ENCODE results near the gene HNRNPDL.

Gene HNRNPDL

GRCh38 chr4:82457266-82457665 lies 27.0 kb upstream of the HNRNPDL start:
- Histone ChIP-seq H3K4ac (ENCODE audit: low read length) (no peak overlapping the region), H2BK12ac (ENCODE audit: low read length) (no peak overlapping the region), H2BK5ac (ENCODE audit: low read length) (no peak overlapping the region), H4K8ac (ENCODE audit: low read depth, low read length) (no peak overlapping the region), H3K9me3 (replicated peaks in 1 of 2; ENCODE audit: control insufficient read depth in 2 of 2, insufficient read depth in 1 of 2, low read depth in 1 of 2, low read length in 2 of 2) (no peaks in the 10 kb centered on the region), H2BK15ac (ENCODE audit: low read length) (no peak overlapping the region), H3K18ac (ENCODE audit: low read length) (no peak overlapping the region), H2AK5ac (ENCODE audit: low read depth, low read length) (no peak overlapping the region), H3K27me3 (ENCODE audit: control insufficient read depth in 3 of 3, insufficient read depth in 3 of 3, low read depth in 1 of 3, low read length in 3 of 3) (no peaks in the 10 kb centered on the region), H3K4me2 (ENCODE audit: insufficient read depth, low read length, poor library complexity, severe bottlenecking) (no peak overlapping the region), H2BK120ac (ENCODE audit: low read depth, low read length) (no peak overlapping the region), H3K27ac (replicated peaks; ENCODE audit: low read length) (no peak overlapping the region), H3K4me1 (ENCODE audit: control insufficient read depth in 2 of 2, insufficient read depth in 1 of 2, low read depth in 1 of 2, low read length in 2 of 2) (no peaks in the 10 kb centered on the region), H3K36me3 (replicated peaks in 1 of 2; ENCODE audit: control insufficient read depth in 2 of 2, insufficient read depth in 2 of 2, low read length in 2 of 2) (peaks cover 13 to 96% of the 10 kb centered on the region in 2 donors), H3K79me1 (ENCODE audit: low read depth, low read length) (no peaks in the 10 kb centered on the region), H3K23ac (ENCODE audit: low read depth, low read length, poor library complexity) (no peak overlapping the region), H3K4me3 (ENCODE audit: low read length in 2 of 2) (no peak overlapping the region), H3K14ac (ENCODE audit: low read length) (no peak overlapping the region), H2AFZ (ENCODE audit: low read length) (no peak overlapping the region), H4K91ac (ENCODE audit: low read depth, low read length, poor library complexity) (no peak overlapping the region), H3K9ac (ENCODE audit: low read depth, low read length, poor library complexity) (no peak overlapping the region)
- WGBS, 2 donors (ENCODE audit: extremely low coverage in 2 of 2, insufficient read length in 2 of 2, insufficient replicate concordance in 1 of 2) = no CpG with 5 or more reads among the region's 7 CpGs
- no peak for DNase-seq (ENCODE audit: low spot score)

DNA sequence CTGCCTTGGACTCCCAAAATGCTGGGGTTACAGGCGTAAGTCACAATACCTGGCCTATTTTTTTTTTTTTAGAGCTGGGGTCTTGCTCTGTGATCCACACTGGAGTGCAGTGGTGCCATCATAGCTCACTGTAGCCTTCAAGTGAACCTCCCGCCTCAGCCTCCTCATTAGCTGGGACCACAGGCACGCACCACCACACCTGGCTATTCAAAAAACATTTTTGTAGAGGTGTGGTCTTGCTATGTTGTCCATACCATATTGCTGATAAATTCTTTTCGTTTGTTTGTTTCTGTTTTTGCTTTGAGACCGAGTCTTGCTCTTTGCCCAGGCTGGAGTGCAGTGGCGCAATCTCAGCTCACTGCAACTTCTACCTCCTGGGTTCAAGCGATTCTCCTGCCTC lies 21.8 kb upstream of the HNRNPDL start:
- H3K4me1 ChIP-seq (ENCODE audit: control insufficient read depth in 2 of 2, insufficient read depth in 1 of 2, low read depth in 1 of 2, low read length in 2 of 2) = no peaks in the 10 kb centered on the region
- H3K27me3 ChIP-seq (ENCODE audit: control insufficient read depth in 3 of 3, insufficient read depth in 3 of 3, low read depth in 1 of 3, low read length in 3 of 3) = no peaks in the 10 kb centered on the region
- H3K36me3 ChIP-seq (replicated peaks in 1 of 2; ENCODE audit: control insufficient read depth in 2 of 2, insufficient read depth in 2 of 2, low read length in 2 of 2) = peaks cover 23 to 93% of the 10 kb centered on the region in 2 donors
- no peak for DNase-seq (ENCODE audit: low spot score)
- no peak overlapping the region for H2BK120ac ChIP-seq (ENCODE audit: low read depth, low read length)
- no peak overlapping the region for H2BK12ac ChIP-seq (ENCODE audit: low read length)
- H2BK5ac ChIP-seq (ENCODE audit: low read length) = no peak overlapping the region
- H3K9ac ChIP-seq (ENCODE audit: low read depth, low read length, poor library complexity) = no peak overlapping the region
- H3K27ac ChIP-seq (replicated peaks; ENCODE audit: low read length) = no peak overlapping the region
- no peak overlapping the region for H3K14ac ChIP-seq (ENCODE audit: low read length)
- no peak overlapping the region for H3K4me2 ChIP-seq (ENCODE audit: insufficient read depth, low read length, poor library complexity, severe bottlenecking)
- no peak overlapping the region for H3K23ac ChIP-seq (ENCODE audit: low read depth, low read length, poor library complexity)
- no peak overlapping the region for H3K4me3 ChIP-seq (ENCODE audit: low read length in 2 of 2)
- H4K91ac ChIP-seq (ENCODE audit: low read depth, low read length, poor library complexity) = no peak overlapping the region
- no peak overlapping the region for H4K8ac ChIP-seq (ENCODE audit: low read depth, low read length)
- no peak overlapping the region for H2BK15ac ChIP-seq (ENCODE audit: low read length)
- no peak overlapping the region for H2AK5ac ChIP-seq (ENCODE audit: low read depth, low read length)
- no peak overlapping the region for H2AFZ ChIP-seq (ENCODE audit: low read length)
- H3K18ac ChIP-seq (ENCODE audit: low read length) = no peak overlapping the region
- H3K9me3 ChIP-seq (replicated peaks in 1 of 2; ENCODE audit: control insufficient read depth in 2 of 2, insufficient read depth in 1 of 2, low read depth in 1 of 2, low read length in 2 of 2) = peaks cover 0 to 3% of the 10 kb centered on the region in 2 donors
- WGBS, 2 donors (ENCODE audit: extremely low coverage in 2 of 2, insufficient read length in 2 of 2, insufficient replicate concordance in 1 of 2) = no CpG with 5 or more reads among the region's 7 CpGs
- no peak overlapping the region for H3K4ac ChIP-seq (ENCODE audit: low read length)
- peaks cover 3% of the 10 kb centered on the region for H3K79me1 ChIP-seq (ENCODE audit: low read depth, low read length)

DNA sequence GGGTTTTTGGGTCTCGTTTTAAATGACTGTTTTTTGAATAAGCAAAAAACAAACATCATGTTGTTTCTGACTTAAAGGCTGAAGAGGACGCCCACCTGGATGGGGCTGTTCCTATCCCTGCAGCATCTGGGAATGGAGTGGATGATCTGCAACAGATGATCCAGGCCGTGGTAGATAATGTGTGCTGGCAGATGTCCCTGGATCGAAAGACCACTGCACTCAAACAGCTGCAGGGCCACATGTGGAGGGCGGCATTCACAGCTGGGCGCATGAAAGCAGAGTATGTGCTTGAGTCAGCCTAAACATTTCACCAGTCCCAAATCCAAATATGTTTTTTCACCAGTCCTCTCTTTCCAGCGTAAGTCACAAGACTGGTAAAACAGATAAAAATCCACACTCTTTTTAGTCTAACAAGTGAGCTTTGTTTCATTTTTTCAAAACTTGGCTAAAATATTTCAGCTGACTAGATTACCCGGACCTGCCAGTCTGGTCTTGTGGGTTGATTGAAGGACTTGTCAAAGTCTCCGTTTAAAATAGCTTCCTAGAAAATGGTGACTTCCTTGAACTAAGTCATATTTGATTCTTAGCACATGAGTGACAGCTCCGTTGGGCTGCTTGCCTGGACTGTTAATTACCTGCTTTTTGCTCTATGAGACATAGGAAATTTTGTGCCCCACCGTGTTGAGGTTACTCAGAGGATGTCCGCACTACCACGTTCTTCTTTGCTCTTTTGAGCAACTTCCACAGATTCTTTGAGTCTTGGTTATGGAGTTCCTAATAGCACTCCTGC lies 20.9 kb upstream of the HNRNPDL start:
- WGBS, 2 donors (ENCODE audit: extremely low coverage in 2 of 2, insufficient read length in 2 of 2, insufficient replicate concordance in 1 of 2) = no CpG with 5 or more reads among the region's 13 CpGs
- H2BK15ac ChIP-seq (ENCODE audit: low read length) = no peak overlapping the region
- no peak overlapping the region for H3K27ac ChIP-seq (replicated peaks; ENCODE audit: low read length)
- no peak overlapping the region for H3K4ac ChIP-seq (ENCODE audit: low read length)
- no peaks in the 10 kb centered on the region for H3K27me3 ChIP-seq (ENCODE audit: control insufficient read depth in 3 of 3, insufficient read depth in 3 of 3, low read depth in 1 of 3, low read length in 3 of 3)
- H3K4me1 ChIP-seq (ENCODE audit: control insufficient read depth in 2 of 2, insufficient read depth in 1 of 2, low read depth in 1 of 2, low read length in 2 of 2) = no peaks in the 10 kb centered on the region
- H3K23ac ChIP-seq (ENCODE audit: low read depth, low read length, poor library complexity) = no peak overlapping the region
- H2BK5ac ChIP-seq (ENCODE audit: low read length) = no peak overlapping the region
- H2BK120ac ChIP-seq (ENCODE audit: low read depth, low read length) = no peak overlapping the region
- no peak overlapping the region for H3K14ac ChIP-seq (ENCODE audit: low read length)
- H3K9ac ChIP-seq (ENCODE audit: low read depth, low read length, poor library complexity) = no peak overlapping the region
- H4K8ac ChIP-seq (ENCODE audit: low read depth, low read length) = no peak overlapping the region
- H2BK12ac ChIP-seq (ENCODE audit: low read length) = no peak overlapping the region
- H2AK5ac ChIP-seq (ENCODE audit: low read depth, low read length) = no peak overlapping the region
- no peak overlapping the region for H3K18ac ChIP-seq (ENCODE audit: low read length)
- no peak overlapping the region for H3K4me3 ChIP-seq (ENCODE audit: low read length in 2 of 2)
- H4K91ac ChIP-seq (ENCODE audit: low read depth, low read length, poor library complexity) = no peak overlapping the region
- peaks cover 0 to 6% of the 10 kb centered on the region in 2 donors for H3K9me3 ChIP-seq (replicated peaks in 1 of 2; ENCODE audit: control insufficient read depth in 2 of 2, insufficient read depth in 1 of 2, low read depth in 1 of 2, low read length in 2 of 2)
- peaks cover 3% of the 10 kb centered on the region for H3K79me1 ChIP-seq (ENCODE audit: low read depth, low read length)
- H2AFZ ChIP-seq (ENCODE audit: low read length) = no peak overlapping the region
- no peak for DNase-seq (ENCODE audit: low spot score)
- no peak overlapping the region for H3K4me2 ChIP-seq (ENCODE audit: insufficient read depth, low read length, poor library complexity, severe bottlenecking)
- H3K36me3 ChIP-seq (replicated peaks in 1 of 2; ENCODE audit: control insufficient read depth in 2 of 2, insufficient read depth in 2 of 2, low read length in 2 of 2) = peaks cover 23 to 84% of the 10 kb centered on the region in 2 donors

DNA sequence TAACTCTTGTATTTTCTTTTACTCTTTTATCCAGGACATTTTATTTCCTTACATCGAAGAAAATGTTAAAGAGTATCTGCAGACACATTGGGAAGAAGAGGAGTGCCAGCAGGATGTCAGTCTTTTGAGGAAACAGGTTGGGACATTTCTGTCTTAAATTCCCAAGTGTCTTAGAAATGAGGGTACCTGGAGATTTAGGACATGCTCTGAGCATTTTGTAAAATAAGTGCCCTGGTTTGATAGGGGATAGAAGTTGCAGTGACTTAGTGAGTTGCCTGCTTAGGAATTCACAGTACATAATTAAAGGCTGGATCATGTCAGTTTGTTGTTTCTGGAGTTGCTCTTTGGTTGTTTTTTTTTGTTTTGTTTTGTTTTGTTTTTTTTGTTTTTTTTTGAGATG lies 17.6 kb upstream of the HNRNPDL start:
- H2BK120ac ChIP-seq (ENCODE audit: low read depth, low read length) = no peak overlapping the region
- H2BK5ac ChIP-seq (ENCODE audit: low read length) = no peak overlapping the region
- no peak overlapping the region for H4K8ac ChIP-seq (ENCODE audit: low read depth, low read length)
- no peak overlapping the region for H3K23ac ChIP-seq (ENCODE audit: low read depth, low read length, poor library complexity)
- H3K14ac ChIP-seq (ENCODE audit: low read length) = no peak overlapping the region
- no peak overlapping the region for H3K4me3 ChIP-seq (ENCODE audit: low read length in 2 of 2)
- H2BK15ac ChIP-seq (ENCODE audit: low read length) = no peak overlapping the region
- no peak overlapping the region for H3K9ac ChIP-seq (ENCODE audit: low read depth, low read length, poor library complexity)
- no peaks in the 10 kb centered on the region for H3K4me1 ChIP-seq (ENCODE audit: control insufficient read depth in 2 of 2, insufficient read depth in 1 of 2, low read depth in 1 of 2, low read length in 2 of 2)
- H2BK12ac ChIP-seq (ENCODE audit: low read length) = no peak overlapping the region
- WGBS, 2 donors (ENCODE audit: extremely low coverage in 2 of 2, insufficient read length in 2 of 2, insufficient replicate concordance in 1 of 2) = no CpG with 5 or more reads among the region's 1 CpG
- H4K91ac ChIP-seq (ENCODE audit: low read depth, low read length, poor library complexity) = no peak overlapping the region
- H3K4me2 ChIP-seq (ENCODE audit: insufficient read depth, low read length, poor library complexity, severe bottlenecking) = no peak overlapping the region
- no peaks in the 10 kb centered on the region for H3K27me3 ChIP-seq (ENCODE audit: control insufficient read depth in 3 of 3, insufficient read depth in 3 of 3, low read depth in 1 of 3, low read length in 3 of 3)
- H3K18ac ChIP-seq (ENCODE audit: low read length) = no peak overlapping the region
- no peak overlapping the region for H3K4ac ChIP-seq (ENCODE audit: low read length)
- DNase-seq (ENCODE audit: low spot score) = no peak
- H2AK5ac ChIP-seq (ENCODE audit: low read depth, low read length) = no peak overlapping the region
- H3K79me1 ChIP-seq (ENCODE audit: low read depth, low read length) = peaks cover 3% of the 10 kb centered on the region
- H2AFZ ChIP-seq (ENCODE audit: low read length) = no peak overlapping the region
- peaks cover 19 to 70% of the 10 kb centered on the region in 2 donors for H3K36me3 ChIP-seq (replicated peaks in 1 of 2; ENCODE audit: control insufficient read depth in 2 of 2, insufficient read depth in 2 of 2, low read length in 2 of 2)
- peaks cover 0 to 6% of the 10 kb centered on the region in 2 donors for H3K9me3 ChIP-seq (replicated peaks in 1 of 2; ENCODE audit: control insufficient read depth in 2 of 2, insufficient read depth in 1 of 2, low read depth in 1 of 2, low read length in 2 of 2)
- H3K27ac ChIP-seq (replicated peaks; ENCODE audit: low read length) = no peak overlapping the region
